ENCODE data around the gene CHKB.

The CHKB gene

GRCh38 chr22:50600538-50600937, 17.9 kb upstream of the CHKB start, which contains the start of gene MAPK8IP2:
Gene MAPK8IP2, plus strand, starts transcription at chr22:50600793. Its CDS starts 26 bp downstream, at chr22:50600819.
- Histone ChIP-seq H3K4me1 (ENCODE audit: insufficient read depth, low read length, severe bottlenecking) (no peaks in the 10 kb centered on the region), H3K27me3 (ENCODE audit: insufficient read depth, low read length) (no peaks in the 10 kb centered on the region; the same call in 1 of the 2 replicates), H3K27ac (ENCODE audit: low read depth, low read length, poor library complexity, severe bottlenecking) (no peak within 1 kb of the TSS)

GRCh38 chr22:50599816-50600455, 17.3 kb upstream of the CHKB start:
- no peaks in the 10 kb centered on the region for H3K9me2 ChIP-seq (ENCODE audit: low read depth, low read length)
- no peaks in the 10 kb centered on the region for H3K9me3 ChIP-seq (ENCODE audit: low read length)
- H3K27me3 ChIP-seq (ENCODE audit: insufficient read depth, low read length) = no peaks in the 10 kb centered on the region; the same call in 1 of the 2 replicates
- H3K79me2 ChIP-seq (ENCODE audit: insufficient read depth, low read length) = no peaks in the 10 kb centered on the region
- H3K27ac ChIP-seq (ENCODE audit: low read depth, low read length, poor library complexity, severe bottlenecking) = no peak overlapping the region
- H3F3A ChIP-seq (ENCODE audit: insufficient read depth, low read length) = no peaks in the 10 kb centered on the region
- TF ChIP-seq CTCF (IDR thresholded peaks at IDR 0.05; ENCODE audit: low read length) (no peak), EZH2 (IDR thresholded peaks at IDR 0.05; ENCODE audit: borderline replicate concordance, low read length) (no peak)
- H3K9ac ChIP-seq (ENCODE audit: low read length) = no peak overlapping the region
- H2AFZ ChIP-seq (ENCODE audit: low read length) = no peak overlapping the region
- no peaks in the 10 kb centered on the region for H3K36me3 ChIP-seq (ENCODE audit: insufficient read depth, low read length)
- H3K4me2 ChIP-seq (ENCODE audit: low read length) = no peak overlapping the region; the same call in 1 of the 2 replicates
- H3K4me1 ChIP-seq (ENCODE audit: insufficient read depth, low read length, severe bottlenecking) = no peaks in the 10 kb centered on the region
- H3K4me3 ChIP-seq (ENCODE audit: low read depth, low read length, poor library complexity, severe bottlenecking) = no peak overlapping the region
- H4K20me1 ChIP-seq (ENCODE audit: insufficient read depth, low read length) = no peaks in the 10 kb centered on the region

More at GRCh38 chr22:50600538-50600937, 17.9 kb upstream of the CHKB start, which contains the start of gene MAPK8IP2:
- Histone ChIP-seq H4K20me1 (ENCODE audit: insufficient read depth, low read length) (no peaks in the 10 kb centered on the region), H3K4me2 (ENCODE audit: low read length) (no peak within 1 kb of the TSS; the same call in 1 of the 2 replicates), H3K4me3 (ENCODE audit: low read depth, low read length, poor library complexity, severe bottlenecking) (no peak within 1 kb of the TSS), H3K9me2 (ENCODE audit: low read depth, low read length) (no peaks in the 10 kb centered on the region), H2AFZ (ENCODE audit: low read length) (no peak within 1 kb of the TSS), H3K36me3 (ENCODE audit: insufficient read depth, low read length) (no peaks in the 10 kb centered on the region), H3K9me3 (ENCODE audit: low read length) (no peaks in the 10 kb centered on the region), H3F3A (ENCODE audit: insufficient read depth, low read length) (no peaks in the 10 kb centered on the region), H3K9ac (ENCODE audit: low read length) (no peak within 1 kb of the TSS), H3K79me2 (ENCODE audit: insufficient read depth, low read length) (no peaks in the 10 kb centered on the region)
- TF ChIP-seq CTCF (IDR thresholded peaks at IDR 0.05; ENCODE audit: low read length) (no peak), EZH2 (IDR thresholded peaks at IDR 0.05; ENCODE audit: borderline replicate concordance, low read length) (no peak)

- H3K9ac ChIP-seq (ENCODE audit: low read length) = no peak overlapping the region
These were observed 14.4 kb upstream of the CHKB start for GRCh38 chr22:50597097-50597496.

More at GRCh38 chr22:50597097-50597496, 14.4 kb upstream of the CHKB start:
- Histone ChIP-seq H4K20me1 (ENCODE audit: insufficient read depth, low read length) (no peaks in the 10 kb centered on the region), H3K4me3 (ENCODE audit: low read depth, low read length, poor library complexity, severe bottlenecking) (no peak overlapping the region), H3K9me2 (ENCODE audit: low read depth, low read length) (no peaks in the 10 kb centered on the region), H3K36me3 (ENCODE audit: insufficient read depth, low read length) (no peaks in the 10 kb centered on the region), H3K4me2 (ENCODE audit: low read length) (no peak overlapping the region), H3K4me1 (ENCODE audit: insufficient read depth, low read length, severe bottlenecking) (no peaks in the 10 kb centered on the region), H3F3A (ENCODE audit: insufficient read depth, low read length) (no peaks in the 10 kb centered on the region), H3K79me2 (ENCODE audit: insufficient read depth, low read length) (no peaks in the 10 kb centered on the region), H2AFZ (ENCODE audit: low read length) (no peak overlapping the region), H3K9me3 (ENCODE audit: low read length) (no peaks in the 10 kb centered on the region), H3K27me3 (ENCODE audit: insufficient read depth, low read length) (no peaks in the 10 kb centered on the region; the same call in 1 of the 2 replicates), H3K27ac (ENCODE audit: low read depth, low read length, poor library complexity, severe bottlenecking) (no peak overlapping the region)
- TF ChIP-seq CTCF (IDR thresholded peaks at IDR 0.05; ENCODE audit: low read length) (no peak), EZH2 (IDR thresholded peaks at IDR 0.05; ENCODE audit: borderline replicate concordance, low read length) (no peak)
